ENCODE measurements around the gene SGMS1.

Gene SGMS1

GRCh38 chr10:50635286-50635685, 11.5 kb upstream of the SGMS1 start:
- DNase-seq = no peak

- no peak for DNase-seq
Measured at GRCh38 chr10:50634479-50634878, 10.7 kb upstream of the SGMS1 start.

- DNase-seq = no peak
Measured at GRCh38 chr10:50631052-50631451, 7.3 kb upstream of the SGMS1 start.

GRCh38 chr10:50629495-50630122, 5.9 kb upstream of the SGMS1 start:
- no peak for DNase-seq

- no peak for DNase-seq
Measured at GRCh38 chr10:50627896-50628295, 4.1 kb upstream of the SGMS1 start.

- DNase-seq = no peak
Measured at GRCh38 chr10:50627443-50627842, 3.7 kb upstream of the SGMS1 start.

GRCh38 chr10:50625649-50626132, 1.9 kb upstream of the SGMS1 start:
- DNase-seq = no peak

GRCh38 chr10:50624866-50625501, 1.2 kb upstream of the SGMS1 start:
- DNase-seq = peak; percentile 48 to 58

GRCh38 chr10:50624413-50624865, 683 bp upstream of the SGMS1 start:
- DNase-seq = peak; percentile 56 to 72

GRCh38 chr10:50622706-50623662, 772 bp downstream of the SGMS1 start:
- no peak for DNase-seq

GRCh38 chr10:50621968-50622705, 1.6 kb downstream of the SGMS1 start:
- DNase-seq = peak; percentile 63 to 80

GRCh38 chr10:50620899-50621298, 2.9 kb downstream of the SGMS1 start:
- DNase-seq = no peak

GRCh38 chr10:50619882-50620281, 3.9 kb downstream of the SGMS1 start:
- no peak for DNase-seq

GRCh38 chr10:50619166-50619565, 4.6 kb downstream of the SGMS1 start:
- no peak for DNase-seq

GRCh38 chr10:50618624-50619023, 5.1 kb downstream of the SGMS1 start:
- no peak for DNase-seq

GRCh38 chr10:50615658-50616057, 8.1 kb downstream of the SGMS1 start:
- no peak for DNase-seq

GRCh38 chr10:50614444-50615137, 9.2 kb downstream of the SGMS1 start:
- DNase-seq = no peak

- DNase-seq = no peak
Measured at GRCh38 chr10:50613726-50614443, 9.9 kb downstream of the SGMS1 start.

GRCh38 chr10:50613150-50613549, 10.6 kb downstream of the SGMS1 start:
- DNase-seq = no peak

GRCh38 chr10:50610368-50610767, 13.4 kb downstream of the SGMS1 start:
- no peak for DNase-seq

- DNase-seq = no peak
Measured at GRCh38 chr10:50607356-50607925, 16.3 kb downstream of the SGMS1 start.

Data from SHP77 (cell line).